NCI-H2227 (cell line): Measurements from ENCODE around the gene IDUA.
"Not testable (repeated sequence)": the region's sequence is repeated elsewhere in the genome, so short reads cannot be mapped to it uniquely, and the experiment has no call there.

ENCODE experiments used
- DNase-seq: peaks from one replicate; lab custom pipeline; 2025; ENCODE audit not compliant: unreplicated experiment; lab: John Stamatoyannopoulos, UW

IDUA gene

DNA sequence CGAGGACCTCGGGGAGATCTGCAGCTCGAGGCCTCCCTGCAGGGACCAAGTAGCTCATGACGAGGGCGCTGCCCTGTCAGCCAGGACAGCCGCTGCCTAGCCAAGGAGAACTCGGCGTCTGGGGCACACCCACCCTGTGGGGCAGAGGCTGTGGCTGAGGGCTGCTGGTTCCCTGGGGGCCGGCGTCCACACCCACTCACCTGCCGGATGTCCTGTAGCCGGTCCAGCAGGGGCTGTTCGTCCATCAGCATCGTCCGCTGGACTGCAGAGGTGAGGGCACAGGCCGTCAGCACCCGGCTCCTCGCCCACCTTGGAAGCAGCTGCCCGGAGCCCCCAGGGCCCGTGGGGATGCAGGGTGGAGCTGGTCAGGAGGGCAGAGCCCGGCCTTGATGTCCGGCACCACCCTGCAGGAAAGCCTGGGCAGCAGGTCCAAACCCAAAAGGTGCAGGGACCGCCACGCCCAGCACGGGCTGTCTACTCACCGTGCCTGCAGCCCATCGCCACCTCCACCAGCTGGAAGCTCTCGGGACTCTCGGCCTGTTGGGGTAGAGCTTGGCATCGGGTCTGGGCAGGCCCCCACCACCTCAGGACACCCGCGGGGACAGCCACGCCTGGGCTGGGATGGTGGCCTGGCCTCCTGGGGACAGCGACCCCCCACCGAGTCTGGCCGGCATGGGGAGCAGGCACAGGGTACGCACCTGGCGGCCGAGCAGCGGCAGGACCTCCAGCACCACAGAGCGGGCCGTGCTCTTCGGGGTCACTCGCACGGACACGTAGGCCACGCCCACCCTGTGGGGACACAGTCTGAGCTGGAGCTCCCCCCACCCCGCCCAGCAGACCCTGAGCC lies 20.4 kb upstream of the IDUA start:
- DNase-seq: no peak

DNA sequence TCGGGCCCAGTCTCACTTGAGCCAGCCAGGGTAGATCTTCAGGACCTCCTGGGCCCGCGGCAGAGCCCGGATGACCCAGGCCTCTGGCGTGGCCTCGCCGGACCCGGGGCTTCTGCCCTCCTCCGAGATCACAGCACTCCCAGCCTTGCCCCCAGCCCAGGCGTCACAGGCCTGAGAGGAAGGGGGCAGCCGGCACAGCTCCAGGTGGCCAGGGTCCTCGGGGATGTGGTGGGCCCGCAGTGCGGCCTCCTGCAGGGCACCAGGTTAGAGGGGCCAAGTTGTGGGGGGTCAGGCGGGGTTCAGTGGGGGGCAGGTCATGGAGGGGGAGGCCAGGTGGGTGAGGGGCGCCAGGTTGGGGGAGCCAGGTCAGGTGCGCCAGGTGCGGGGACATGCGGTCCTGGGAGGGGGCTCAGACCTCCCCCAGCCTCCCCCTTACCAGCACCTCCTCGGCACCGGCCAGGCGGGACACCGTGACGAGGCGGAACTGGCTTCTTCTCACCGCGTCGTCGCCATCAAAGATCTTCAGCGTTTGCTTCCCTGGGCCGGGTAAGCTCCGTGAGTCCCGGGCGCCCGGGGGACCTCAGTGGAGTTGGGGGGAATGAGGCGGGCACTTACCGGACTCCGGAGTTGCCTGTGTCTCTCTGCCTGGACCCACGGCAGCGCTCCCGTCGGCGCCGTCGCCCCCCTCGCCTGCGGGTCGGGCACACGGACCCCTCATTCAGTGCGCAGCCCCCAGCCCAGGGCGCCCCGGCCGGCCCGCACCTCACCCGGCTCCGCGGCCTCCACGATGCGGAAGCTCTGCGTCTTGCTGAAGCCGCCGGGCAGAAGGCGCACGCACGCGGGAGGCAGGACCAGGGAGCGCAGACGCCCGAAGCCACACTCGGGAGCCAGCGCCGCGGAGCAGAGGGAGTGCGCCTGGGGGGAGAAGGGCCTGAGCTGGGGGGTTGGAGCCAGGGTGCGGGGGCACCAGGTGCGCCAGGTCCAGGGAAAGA lies 19.4 kb upstream of the IDUA start:
- DNase-seq: no peak

DNA sequence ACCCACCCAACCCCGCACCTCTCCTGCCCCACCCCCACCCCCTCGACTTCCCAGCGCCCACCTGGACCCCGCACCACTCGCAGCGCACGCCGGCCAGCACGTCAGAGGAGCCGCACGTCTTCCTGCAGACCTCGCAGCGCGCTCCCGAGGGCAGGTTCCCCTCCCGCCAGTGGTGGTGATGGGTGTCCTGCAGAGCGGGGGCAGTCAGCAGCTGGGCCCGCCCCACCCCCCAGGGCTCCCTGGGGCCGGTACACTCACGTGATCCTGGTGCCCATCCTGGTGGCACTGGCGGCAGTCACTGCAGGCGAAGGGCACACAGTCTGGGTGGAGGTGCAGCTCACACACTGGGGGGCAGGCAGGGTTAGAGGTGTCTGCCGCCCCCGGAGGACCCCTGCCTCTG lies 18.6 kb upstream of the IDUA start:
- DNase-seq: no peak

DNA sequence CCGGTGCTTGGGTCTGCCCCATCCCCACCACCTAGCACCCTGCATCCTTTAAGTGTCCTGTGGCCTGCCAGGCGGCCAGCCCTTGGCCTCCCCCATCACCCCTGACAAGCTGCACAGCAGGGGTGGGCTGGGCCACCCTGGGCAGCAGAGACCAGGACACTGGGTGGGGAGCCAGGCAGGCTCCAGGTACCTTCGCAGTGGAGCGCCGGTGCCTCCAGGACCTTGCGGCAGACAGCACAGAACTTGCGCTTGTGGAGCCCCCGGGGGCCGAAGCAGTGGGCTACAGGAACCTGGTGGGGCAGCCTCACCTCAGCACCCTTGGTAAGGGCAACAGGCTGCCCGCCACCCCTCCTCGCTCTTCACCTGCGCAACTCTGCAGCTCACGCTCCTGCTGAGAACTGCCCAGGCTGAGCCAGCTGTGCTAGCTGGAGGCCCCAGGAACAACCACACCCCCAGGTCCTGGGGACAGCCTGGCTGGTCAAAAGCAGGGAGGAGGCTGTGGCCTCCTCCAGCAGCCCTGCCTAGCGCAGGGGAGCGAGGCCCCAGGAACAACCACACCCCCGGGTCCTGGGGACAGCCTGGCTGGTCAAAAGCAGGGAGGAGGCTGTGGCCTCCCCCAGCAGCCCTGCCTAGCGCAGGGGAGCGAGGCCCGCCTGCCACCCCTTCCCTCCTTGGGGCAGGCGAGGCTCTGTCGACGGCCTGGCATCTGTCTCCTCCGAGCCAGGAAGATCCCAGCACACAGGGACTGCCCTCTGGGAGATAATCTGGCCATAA lies 18.0 kb upstream of the IDUA start:
- DNase-seq: no peak

DNA sequence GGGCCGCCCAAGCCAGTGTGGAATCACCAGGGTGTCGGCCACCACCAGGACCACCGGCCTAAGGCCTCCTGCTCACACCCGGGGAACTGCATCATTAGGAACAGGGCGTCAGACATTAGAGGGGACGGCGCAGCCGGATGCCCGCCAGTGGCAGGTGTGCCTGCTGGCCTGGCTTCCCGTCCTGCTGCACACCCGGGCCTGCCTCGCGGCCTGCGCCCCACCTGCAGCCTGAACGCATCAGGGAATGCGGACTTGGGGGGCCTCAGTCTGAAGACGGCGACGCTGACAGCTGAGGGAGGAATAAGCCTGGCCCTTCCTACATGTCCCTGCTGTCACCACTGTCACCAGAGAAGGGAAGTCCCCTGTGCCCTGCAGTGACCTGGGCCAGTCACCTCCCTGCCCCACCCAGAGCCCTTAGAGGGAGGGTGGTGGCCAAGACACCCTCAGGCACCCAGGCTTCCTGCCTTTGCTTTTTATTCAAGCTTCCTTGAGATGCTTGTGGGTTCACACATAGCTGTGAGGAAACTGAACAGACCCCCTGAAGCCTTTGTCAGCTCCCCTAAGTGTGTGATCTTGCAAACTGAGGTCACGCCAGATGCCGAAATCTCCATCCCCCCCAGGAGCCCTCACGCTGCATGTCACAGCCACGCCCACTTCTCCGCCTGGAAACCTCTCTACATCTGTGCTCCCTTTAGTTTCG lies 16.6 kb upstream of the IDUA start:
- no peak for DNase-seq

DNA sequence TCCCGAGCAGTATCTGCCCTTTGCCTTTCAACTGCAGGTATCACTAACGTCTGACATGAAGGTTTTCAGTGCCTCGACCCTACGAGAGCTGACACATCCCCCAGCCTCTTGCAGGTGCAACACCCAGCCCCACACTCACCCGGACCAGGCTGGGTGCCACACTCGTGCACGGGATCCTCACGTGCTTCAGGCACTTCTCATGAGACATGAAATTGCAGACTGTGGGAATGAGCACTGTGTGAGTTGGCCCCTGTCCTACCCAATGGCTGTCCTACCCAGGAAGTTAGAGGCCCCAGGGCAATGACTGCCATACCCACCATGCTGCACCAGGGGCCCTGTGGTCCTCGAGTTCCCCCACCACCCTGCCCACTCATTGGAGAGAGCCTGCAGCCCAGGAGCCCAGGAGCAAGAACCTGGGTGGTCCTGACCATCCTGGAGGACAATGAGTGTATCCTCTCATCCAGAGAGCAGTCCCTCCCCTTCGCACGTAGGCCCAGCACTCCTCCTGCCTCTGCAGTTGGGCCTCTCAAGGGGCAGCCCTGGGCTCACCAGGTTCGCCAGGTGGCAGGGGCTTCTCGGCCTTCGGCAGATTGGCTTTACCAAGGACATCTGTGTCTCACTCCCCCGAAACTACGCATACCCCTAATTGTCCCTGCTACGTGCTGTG lies 15.9 kb upstream of the IDUA start:
- DNase-seq: no peak

DNA sequence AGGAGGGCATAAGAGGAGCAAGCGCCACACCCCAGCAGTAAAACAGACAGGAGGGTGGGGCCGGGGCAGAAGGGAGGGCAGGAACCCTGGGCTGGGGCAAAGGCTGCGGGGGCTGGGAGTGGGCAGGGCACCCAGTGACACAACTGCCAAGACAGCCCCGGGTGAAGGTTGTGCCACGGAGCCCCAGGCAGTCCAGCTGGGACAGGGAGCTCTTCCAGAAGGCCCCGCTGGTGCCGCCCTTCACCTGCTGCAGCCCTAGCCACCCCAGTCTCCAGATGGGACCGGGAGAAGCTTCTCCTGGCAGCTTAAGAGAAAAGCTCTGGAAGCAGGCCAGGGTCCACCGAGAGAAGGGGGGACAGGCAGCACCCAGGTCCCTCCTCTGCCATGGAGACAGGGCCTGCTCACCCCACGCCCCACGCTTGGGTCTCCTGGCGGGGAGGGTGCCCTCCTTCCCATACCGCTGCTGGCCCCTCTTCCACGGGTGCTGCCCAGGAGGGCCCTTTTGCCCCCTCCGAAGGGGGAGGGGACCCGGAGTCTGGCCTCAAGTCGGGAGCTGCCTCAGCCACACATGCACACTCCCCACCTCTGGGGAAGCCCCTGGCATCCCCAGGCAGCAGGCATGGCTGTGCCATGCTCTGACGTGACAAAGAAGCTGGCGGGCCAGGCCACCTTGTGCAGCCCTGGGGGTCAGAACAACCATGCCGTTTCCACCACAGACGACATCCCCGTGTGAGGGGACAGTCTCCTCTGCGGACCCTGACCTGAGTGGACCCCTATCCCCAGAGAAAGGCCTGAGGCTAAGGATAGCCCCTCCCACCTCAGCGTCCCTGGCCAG lies 15.0 kb upstream of the IDUA start:
- DNase-seq: no peak

DNA sequence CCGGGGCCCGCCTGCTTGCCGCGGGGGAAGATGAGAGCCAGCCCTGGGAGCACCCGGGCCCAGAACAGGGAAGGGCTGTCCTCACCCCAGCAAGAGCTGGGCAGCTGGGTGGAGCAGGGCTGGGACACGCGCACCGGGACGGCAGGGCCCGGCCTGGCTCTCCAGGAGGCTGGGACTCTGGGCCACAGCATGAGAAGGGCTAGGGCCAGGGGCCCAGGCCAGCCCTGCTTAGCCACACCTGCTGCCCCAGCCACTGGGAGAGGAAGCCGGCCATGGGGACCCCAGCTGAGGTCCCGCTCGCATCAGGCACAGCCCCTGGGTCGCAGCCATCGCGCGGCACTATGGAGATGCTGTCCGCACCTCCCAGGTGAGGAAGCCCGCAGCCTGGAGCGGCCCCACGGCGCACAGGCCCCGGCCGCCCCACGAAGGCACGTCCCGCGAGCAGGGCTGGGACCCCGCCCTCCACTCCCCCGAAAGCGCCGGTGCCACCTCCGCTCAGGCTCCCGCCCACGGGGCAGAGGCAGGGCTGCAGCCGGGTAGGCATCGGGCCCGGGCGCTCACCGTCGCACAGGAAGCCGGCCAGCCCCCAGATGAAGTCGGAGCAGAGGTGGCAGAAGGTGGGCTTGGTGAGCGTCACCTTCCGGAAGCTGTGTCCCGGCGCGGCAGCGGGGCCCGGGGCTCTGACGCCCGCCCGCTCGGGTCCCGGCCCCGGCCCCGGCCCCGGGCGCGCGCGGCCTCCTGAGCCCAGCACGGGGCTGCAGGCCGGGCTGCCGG lies 14.0 kb upstream of the IDUA start:
- peak; percentile 36 for DNase-seq

DNA sequence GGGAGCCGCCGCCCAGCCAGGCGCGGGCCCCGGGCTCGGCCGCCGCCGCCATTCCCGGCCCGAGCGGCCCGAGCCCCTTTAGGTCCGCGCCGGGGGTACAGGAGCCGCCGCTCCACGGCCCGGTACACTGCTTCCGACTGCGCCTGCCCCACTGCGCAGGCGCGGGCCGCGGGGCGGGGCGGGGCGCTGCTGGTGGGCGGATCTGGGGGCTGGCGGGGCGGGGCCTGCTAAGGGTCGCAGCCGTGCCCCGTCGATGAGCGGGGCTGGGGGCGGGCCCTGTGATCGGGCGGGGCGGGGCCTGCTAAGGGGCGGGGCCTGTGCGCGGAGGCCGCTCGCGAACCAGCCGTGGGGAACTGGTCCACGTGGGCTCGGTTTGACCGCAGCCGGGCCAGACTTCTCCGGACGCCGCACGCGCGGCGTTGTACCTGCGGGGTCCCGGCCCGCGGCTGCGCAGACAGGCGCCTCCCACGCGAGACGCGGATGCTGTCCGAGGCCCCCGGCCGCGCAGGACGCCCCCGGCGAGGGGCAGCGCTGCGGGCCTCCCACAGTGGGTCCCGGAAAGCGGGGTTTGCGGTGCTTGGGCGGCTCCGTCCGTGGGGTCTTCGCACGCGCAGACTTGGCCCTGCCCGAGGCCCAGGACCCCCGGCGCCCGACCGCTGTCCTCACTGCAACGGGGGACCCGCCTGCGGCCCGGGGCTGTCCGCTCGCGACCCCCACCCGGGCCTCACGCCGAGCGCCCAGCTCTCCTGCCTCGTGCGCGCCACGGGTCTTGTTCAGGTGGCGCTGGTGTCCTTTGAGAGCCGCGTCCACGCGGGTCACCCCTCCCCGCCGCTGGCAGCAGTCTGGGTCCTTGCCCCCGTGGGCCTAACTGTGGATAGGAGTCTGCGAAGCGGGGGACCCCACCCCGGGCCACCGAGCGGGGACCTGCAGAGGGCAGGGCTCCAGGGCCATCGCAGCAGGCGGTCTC lies 13.1 kb upstream of the IDUA start, which contains the start of gene DGKQ:
Gene DGKQ, minus strand, starts transcription at position 139 of the 967 bp plus-strand sequence. Its CDS starts 87 bp downstream, at position 52.
- peak; percentile 75 for DNase-seq

DNA sequence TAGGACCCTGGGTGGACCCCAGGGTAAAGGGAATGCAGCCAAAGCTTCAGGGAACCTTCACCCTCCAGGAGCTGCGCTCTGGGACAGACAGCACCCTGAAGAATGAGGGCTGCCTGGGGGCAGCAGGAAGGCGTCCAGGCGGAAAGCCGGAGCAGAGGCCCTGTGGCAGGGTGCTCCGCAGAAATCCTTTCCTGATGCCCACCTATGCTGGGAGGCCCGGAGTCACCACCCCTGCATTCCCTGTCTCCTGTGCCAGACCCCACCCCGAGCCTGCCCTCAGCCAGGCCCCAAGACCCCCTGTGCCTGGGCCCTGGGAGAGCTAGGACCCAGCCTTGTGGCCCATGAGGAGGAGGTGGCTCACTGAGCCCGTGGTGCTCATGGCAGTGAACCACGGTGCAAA lies 12.2 kb upstream of the IDUA start:
- DNase-seq: no peak

DNA sequence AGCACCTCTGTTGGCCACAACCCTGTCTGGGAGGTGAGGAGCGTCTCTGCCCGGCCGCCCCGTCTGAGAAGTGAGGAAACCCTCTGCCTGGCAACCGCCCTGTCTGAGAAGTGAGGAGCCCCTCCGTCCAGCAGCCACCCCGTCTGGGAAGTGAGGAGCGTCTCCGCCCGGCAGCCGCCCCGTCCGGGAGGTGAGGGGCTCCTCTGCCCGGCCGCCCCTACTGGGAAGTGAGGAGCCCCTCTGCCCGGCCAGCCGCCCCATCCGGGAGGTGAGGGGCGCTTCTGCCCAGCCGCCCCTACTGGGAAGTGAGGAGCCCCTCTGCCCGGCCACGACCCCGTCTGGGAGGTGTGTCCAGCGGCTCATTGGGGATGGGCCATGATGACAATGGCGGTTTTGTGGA lies 10.8 kb upstream of the IDUA start:
- not testable (repeated sequence) for DNase-seq

DNA sequence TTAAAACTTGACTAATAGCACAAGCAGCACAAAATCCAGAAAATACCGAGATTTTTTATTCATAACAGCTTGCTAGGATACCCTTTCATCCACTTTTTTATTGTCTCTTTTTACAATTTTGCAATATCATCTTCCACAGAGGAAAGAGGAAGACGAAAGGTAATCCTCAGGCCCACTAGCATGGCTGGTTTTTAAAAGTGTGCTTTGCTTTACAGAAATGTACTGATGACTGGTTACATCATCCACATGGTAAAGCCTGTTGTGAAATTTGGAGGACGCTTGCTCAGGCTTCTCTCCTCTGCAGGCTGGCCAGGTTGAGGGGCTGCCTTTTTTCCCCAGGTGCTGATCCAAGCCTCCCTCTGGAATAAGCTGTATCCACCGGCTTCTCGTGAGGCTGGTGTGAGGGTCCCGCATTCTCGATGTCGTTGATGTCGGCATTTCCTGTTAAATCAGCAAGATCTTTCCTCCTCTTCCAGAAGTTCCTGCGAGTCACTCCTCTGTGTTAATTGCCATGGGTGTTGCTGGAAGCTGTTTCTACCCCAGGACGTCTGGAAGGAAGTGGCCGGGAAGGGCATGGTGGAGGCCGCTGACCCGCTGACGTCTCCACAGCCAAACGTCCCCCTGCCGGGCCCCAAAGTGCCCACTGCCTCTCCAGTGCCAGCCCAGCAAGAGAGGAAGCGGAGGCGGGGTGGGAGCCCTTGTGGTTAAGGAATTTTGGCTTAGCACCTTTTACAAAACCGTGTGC lies 7.7 kb upstream of the IDUA start:
- DNase-seq: no peak

DNA sequence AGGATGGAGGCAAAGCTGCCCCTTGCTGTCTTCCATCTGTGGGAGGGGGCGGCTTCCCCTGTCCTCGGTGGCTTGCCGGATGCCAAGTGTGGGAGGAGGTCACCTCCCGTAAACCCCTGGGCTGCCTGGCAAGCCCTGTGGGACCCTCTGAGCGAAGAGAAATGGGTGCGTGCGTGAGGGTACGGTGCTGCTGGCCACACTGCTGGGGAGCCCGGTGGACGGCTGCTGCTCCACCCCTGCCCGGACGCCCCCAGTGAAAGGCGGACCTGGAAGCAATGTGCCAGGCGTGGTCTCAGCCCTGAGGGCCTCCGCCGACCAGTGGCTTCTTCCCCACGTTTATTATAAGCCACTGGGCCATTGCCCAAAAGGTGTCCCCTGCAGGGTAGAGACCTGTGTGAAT lies 4.6 kb upstream of the IDUA start:
- no peak for DNase-seq

DNA sequence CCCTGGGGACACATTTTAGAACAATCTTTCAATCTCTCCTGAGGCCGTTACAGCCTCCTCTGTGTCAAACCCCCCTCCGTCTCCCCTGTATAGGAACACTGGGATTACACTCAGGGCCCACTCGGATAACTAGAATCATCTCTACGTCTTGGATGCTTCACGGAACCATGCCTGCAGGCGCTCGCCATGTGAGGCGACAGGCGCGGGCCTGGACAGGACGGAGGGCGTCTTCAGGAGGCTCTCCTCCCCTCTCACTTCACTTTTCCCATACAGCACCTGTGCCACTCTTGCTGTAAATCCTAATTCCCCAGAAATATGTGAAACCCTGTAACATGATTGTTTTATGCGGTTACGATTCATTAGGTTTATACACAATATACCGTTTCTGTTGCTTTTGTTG lies 4.0 kb upstream of the IDUA start:
- no peak for DNase-seq

DNA sequence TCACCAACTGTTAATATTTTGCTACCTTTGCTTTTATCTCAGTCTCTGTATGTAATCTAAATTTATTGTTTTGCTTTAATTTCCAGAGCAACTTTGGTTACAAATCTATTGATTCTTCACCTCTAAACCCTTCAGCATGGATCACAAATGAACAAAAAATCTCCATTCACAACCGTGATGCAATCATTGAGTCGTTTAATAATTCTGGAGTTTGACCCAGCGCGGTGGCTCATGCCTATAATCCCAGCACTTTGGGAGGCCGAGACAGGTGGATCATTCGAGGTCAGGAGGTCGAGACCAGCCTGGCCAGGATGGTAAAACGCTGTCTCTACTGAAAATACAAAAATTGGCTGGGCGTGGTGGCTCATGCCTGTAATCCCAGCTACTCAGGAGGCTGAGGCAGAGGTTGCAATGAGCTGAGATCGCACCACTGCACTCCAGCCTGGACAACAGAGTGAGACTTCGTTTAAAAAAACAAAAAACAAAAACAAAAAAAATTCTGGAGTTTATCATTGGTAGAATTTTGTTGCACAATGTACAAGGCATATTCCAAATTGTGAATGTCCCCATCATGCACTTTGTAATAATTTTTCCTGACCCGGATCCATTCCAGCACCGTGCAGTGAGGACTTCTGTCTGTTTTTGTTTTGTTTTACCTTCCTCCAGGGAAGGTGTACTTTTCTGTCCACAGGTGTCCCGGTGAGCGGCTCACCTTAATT lies 2.3 kb upstream of the IDUA start:
- no peak for DNase-seq
